ENCODE measurements around the gene TOP3B. TPM values are rescaled to one million over a fixed set of nuclear protein-coding genes. Genes with fewer than 3 reads are reported as not detected.

TOP3B gene
- total RNA-seq, 1 experiment from 2014 or later, result 23.9 TPM

DNA sequence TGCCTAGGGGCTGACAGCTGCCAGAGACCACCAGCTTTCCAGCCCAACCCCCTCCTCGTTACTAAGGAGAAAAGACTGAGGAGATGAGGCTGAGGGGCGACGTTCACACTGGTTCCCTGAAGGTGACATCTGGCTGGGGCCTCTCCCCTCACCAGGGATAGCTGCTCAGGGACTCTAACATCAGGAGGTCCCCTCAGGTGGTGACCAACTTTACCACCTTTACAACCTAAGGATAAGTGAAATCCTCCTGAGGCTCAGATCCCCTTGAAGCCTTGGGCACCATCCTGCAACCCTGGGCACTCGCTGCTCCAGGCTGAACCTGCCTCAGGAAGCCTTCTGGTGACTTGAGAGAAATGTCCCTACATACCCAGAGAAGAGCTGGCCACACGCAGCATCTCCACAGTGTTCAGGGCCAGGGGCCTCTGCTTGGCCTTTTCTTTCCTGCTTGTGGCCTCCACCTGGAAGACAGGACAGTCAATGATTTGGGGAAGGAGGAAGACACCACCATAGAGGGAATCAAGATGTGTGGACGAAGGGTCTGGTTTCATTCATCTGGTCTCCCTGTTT, 17.6 kb downstream of the TOP3B start:
- Histone ChIP-seq H3K9me2 (ENCODE audit: insufficient read depth) (no peaks in the 10 kb centered on the region), H3F3A (ENCODE audit: insufficient read depth, low read depth) (no peaks in the 10 kb centered on the region), H4K20me1 (ENCODE audit: insufficient read depth) (no peaks in the 10 kb centered on the region), H3K4me1 (replicated peaks; ENCODE audit: insufficient read depth) (no peaks in the 10 kb centered on the region), H3K9me3 (ENCODE audit: insufficient read depth, low read depth) (no peaks in the 10 kb centered on the region), H3K27me3 (ENCODE audit: insufficient read depth, low read depth) (no peaks in the 10 kb centered on the region), H3K27ac (no peak overlapping the region), H3K79me2 (ENCODE audit: low read depth) (no peaks in the 10 kb centered on the region), H3K4me3 (no peak overlapping the region), H3K4me2 (no peak overlapping the region), H3K36me3 (ENCODE audit: low read depth) (no peaks in the 10 kb centered on the region), H2AFZ (no peak overlapping the region)
- CTCF ChIA-PET, result no interaction called here
- intact Hi-C loops (cut with micrococcal nuclease; ENCODE audit: unreplicated experiment), result no loop called here
- no peak for DNase-seq
- TF ChIP-seq CTCF (conservative IDR thresholded peaks at IDR 0.05), result no peak
- TF ChIP-seq EZH2 (IDR thresholded peaks at IDR 0.05; ENCODE audit: low read depth), result no peak
- POLR2A ChIA-PET (ENCODE audit: unreplicated experiment), result no interaction called here
- no TSS peak for BruUV-seq (replicated peaks)

DNA sequence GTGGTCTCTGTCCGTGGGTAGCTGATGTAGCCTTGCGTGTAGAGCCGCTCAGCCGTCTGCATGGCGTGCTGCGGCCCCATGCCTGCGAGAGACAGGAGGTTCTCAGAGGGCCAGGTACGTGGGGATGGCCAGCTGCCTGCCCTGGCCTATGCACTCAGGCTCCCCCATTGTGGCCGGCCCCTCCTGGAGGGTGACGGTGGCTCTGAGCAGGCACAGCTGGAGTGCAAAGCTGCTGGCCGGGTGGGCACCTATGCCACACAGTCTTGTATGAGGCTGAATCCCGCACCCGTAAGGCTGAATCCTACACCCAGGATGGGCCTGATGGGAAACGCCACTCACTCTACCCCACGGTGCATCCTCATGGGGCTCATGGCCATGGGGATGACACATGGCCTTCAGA, 18.4 kb downstream of the TOP3B start:
- Histone ChIP-seq H3K4me3 (no peak overlapping the region), H3K27ac (no peak overlapping the region), H3K27me3 (ENCODE audit: insufficient read depth, low read depth) (no peaks in the 10 kb centered on the region), H3K9me3 (ENCODE audit: insufficient read depth, low read depth) (no peaks in the 10 kb centered on the region), H3K79me2 (ENCODE audit: low read depth) (no peaks in the 10 kb centered on the region), H2AFZ (no peak overlapping the region), H3K4me1 (replicated peaks; ENCODE audit: insufficient read depth) (no peaks in the 10 kb centered on the region), H4K20me1 (ENCODE audit: insufficient read depth) (no peaks in the 10 kb centered on the region), H3K4me2 (no peak overlapping the region), H3K9me2 (ENCODE audit: insufficient read depth) (no peaks in the 10 kb centered on the region), H3K36me3 (ENCODE audit: low read depth) (no peaks in the 10 kb centered on the region), H3F3A (ENCODE audit: insufficient read depth, low read depth) (no peaks in the 10 kb centered on the region)
- ChIA-PET CTCF (no interaction called here), POLR2A (ENCODE audit: unreplicated experiment) (no interaction called here)
- no TSS peak for BruUV-seq (replicated peaks)
- no peak for DNase-seq
- no peak for TF ChIP-seq CTCF (conservative IDR thresholded peaks at IDR 0.05)
- TF ChIP-seq EZH2 (IDR thresholded peaks at IDR 0.05; ENCODE audit: low read depth), result no peak
- intact Hi-C loops (cut with micrococcal nuclease; ENCODE audit: unreplicated experiment), result no loop called here

DNA sequence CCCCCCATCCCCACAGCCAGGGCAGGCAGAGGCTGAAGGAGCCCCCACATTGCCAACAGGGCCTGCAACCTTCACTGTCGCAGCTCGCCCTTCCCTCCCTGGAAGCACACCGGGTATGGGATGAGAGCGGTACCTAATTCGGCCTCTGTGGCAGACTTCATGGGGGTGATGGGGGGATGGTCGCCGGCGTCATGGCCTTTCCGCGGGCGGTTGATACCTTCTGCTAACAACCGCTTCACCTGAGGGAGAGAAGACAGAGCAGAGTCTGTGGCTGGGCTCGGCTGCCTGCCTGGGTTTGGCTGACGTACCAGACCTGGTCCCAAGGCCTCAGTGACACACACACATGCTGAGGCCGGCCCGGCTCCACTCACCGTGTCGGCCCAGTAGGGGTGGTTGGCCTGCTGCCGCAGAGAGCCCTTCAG, 18.8 kb downstream of the TOP3B start:
- Histone ChIP-seq H3K36me3 (ENCODE audit: low read depth) (no peaks in the 10 kb centered on the region), H3K4me2 (no peak overlapping the region), H2AFZ (no peak overlapping the region), H3K9me2 (ENCODE audit: insufficient read depth) (no peaks in the 10 kb centered on the region), H3K4me1 (replicated peaks; ENCODE audit: insufficient read depth) (no peaks in the 10 kb centered on the region), H3K9me3 (ENCODE audit: insufficient read depth, low read depth) (no peaks in the 10 kb centered on the region), H3F3A (ENCODE audit: insufficient read depth, low read depth) (no peaks in the 10 kb centered on the region), H4K20me1 (ENCODE audit: insufficient read depth) (no peaks in the 10 kb centered on the region), H3K27ac (no peak overlapping the region), H3K4me3 (no peak overlapping the region), H3K27me3 (ENCODE audit: insufficient read depth, low read depth) (no peaks in the 10 kb centered on the region), H3K79me2 (ENCODE audit: low read depth) (no peaks in the 10 kb centered on the region)
- intact Hi-C loops (cut with micrococcal nuclease; ENCODE audit: unreplicated experiment), result no loop called here
- BruUV-seq (replicated peaks), result no TSS peak
- TF ChIP-seq EZH2 (IDR thresholded peaks at IDR 0.05; ENCODE audit: low read depth) (no peak), CTCF (conservative IDR thresholded peaks at IDR 0.05) (no peak)
- CTCF ChIA-PET, result no interaction called here
- no peak for DNase-seq
- POLR2A ChIA-PET (ENCODE audit: unreplicated experiment), result no interaction called here

Measured in PC-9 (cell line).